Trophoblast cell (in vitro differentiated cells and primary cell): ENCODE data around the gene TBC1D16.

Experiments
- DNase-seq, 2 donors: peaks; one replicate each; pipeline ENCODE4 v3.0.0-alpha.2; 2016
- H2AFZ ChIP-seq: 2 replicates; pipeline ENCODE4 v1.6.1; 2013; ENCODE audit warnings: low read length, moderate library complexity, mild to moderate bottlenecking; ENCODE audit not compliant: insufficient read depth, poor library complexity
- H2AK5ac ChIP-seq: 2 replicates; pipeline ENCODE4 v1.6.1; 2013; ENCODE audit warnings: mild to moderate bottlenecking, low read length
- H2BK120ac ChIP-seq: 2 replicates; pipeline ENCODE4 v1.6.1; 2013; ENCODE audit warnings: low read length, mild to moderate bottlenecking, moderate library complexity; ENCODE audit not compliant: insufficient read depth, poor library complexity
- H2BK12ac ChIP-seq: 2 replicates; pipeline ENCODE4 v1.6.1; 2013; ENCODE audit warnings: mild to moderate bottlenecking, low read length, moderate library complexity
- H2BK5ac ChIP-seq: 2 replicates; pipeline ENCODE4 v1.6.1; 2013; ENCODE audit warnings: low read length, low read depth, moderate library complexity, mild to moderate bottlenecking; ENCODE audit not compliant: poor library complexity
- H3K14ac ChIP-seq: 2 replicates; pipeline ENCODE4 v1.6.1; 2013; ENCODE audit warnings: mild to moderate bottlenecking, low read length
- H3K18ac ChIP-seq: 2 replicates; pipeline ENCODE4 v1.6.1; 2013; ENCODE audit warnings: mild to moderate bottlenecking, low read length
- H3K23ac ChIP-seq: 2 replicates; pipeline ENCODE4 v1.6.1; 2013; ENCODE audit warnings: low read length
- H3K27ac ChIP-seq: 2 replicates; pipeline ENCODE4 v1.5.1; 2013; ENCODE audit warnings: low read depth, mild to moderate bottlenecking, inconsistent platforms, low read length, moderate library complexity
- H3K27me3 ChIP-seq: 2 replicates; pipeline ENCODE4 v1.6.1; 2013; ENCODE audit warnings: inconsistent platforms, mild to moderate bottlenecking, low read length, moderate library complexity; ENCODE audit not compliant: insufficient read depth
- H3K36me3 ChIP-seq, 2 experiments: 1 replicate in 1 of 2; 2 replicates in 1 of 2; pipeline ENCODE4 v1.6.1; 2013; ENCODE audit warnings: low read length in 2 of 2, mild to moderate bottlenecking in 2 of 2, moderate library complexity in 1 of 2; ENCODE audit not compliant: insufficient read depth in 2 of 2, control insufficient read depth in 1 of 2
- H3K4ac ChIP-seq: 2 replicates; pipeline ENCODE4 v1.6.1; 2013; ENCODE audit warnings: low read depth, mild to moderate bottlenecking, low read length, moderate library complexity
- H3K4me1 ChIP-seq, 2 experiments: 1 replicate in 1 of 2; 2 replicates in 1 of 2; pipeline ENCODE4 v1.6.1; 2013; ENCODE audit warnings: low read length in 2 of 2, mild to moderate bottlenecking in 2 of 2, moderate library complexity in 1 of 2; ENCODE audit not compliant: insufficient read depth in 2 of 2, control insufficient read depth in 1 of 2
- H3K4me2 ChIP-seq: 2 replicates; pipeline ENCODE4 v1.6.1; 2013; ENCODE audit warnings: inconsistent platforms, mild to moderate bottlenecking, low read length, moderate library complexity
- H3K4me3 ChIP-seq: 2 replicates; pipeline ENCODE4 v1.5.1; 2013; ENCODE audit warnings: mild to moderate bottlenecking, low read depth, low read length, inconsistent platforms
- H3K79me1 ChIP-seq: one replicate; pipeline ENCODE4 v1.6.1; 2013; ENCODE audit warnings: low read length
- H3K79me2 ChIP-seq: 2 replicates; pipeline ENCODE4 v1.6.1; 2013; ENCODE audit warnings: low read length, mild to moderate bottlenecking; ENCODE audit not compliant: control insufficient read depth, insufficient read depth, poor library complexity
- H3K9ac ChIP-seq: 2 replicates; pipeline ENCODE4 v1.6.1; 2013; ENCODE audit warnings: mild to moderate bottlenecking, low read length
- H3K9me3 ChIP-seq: 2 replicates; pipeline ENCODE4 v1.6.1; 2013; ENCODE audit warnings: low read depth, mild to moderate bottlenecking, control low read depth, inconsistent platforms, low read length; ENCODE audit not compliant: insufficient read depth
- H4K12ac ChIP-seq: 2 replicates; pipeline ENCODE4 v1.6.1; 2013; ENCODE audit warnings: low read depth, mild to moderate bottlenecking, low read length, moderate library complexity
- H4K8ac ChIP-seq: 2 replicates; pipeline ENCODE4 v1.6.1; 2013; ENCODE audit warnings: low read depth, mild to moderate bottlenecking, low read length, moderate library complexity
- H4K91ac ChIP-seq: one replicate; pipeline ENCODE4 v1.6.1; 2013; ENCODE audit warnings: low read depth, mild to moderate bottlenecking, low read length, moderate library complexity
- WGBS: extraction: QIAGEN DNeasy Blood & Tissue Kit; methylation state at CpG from one replicate; pipeline ENCODE4 v1.1.7; 2013; ENCODE audit warnings: missing lambda C conversion rate; ENCODE audit not compliant: insufficient read length, insufficient coverage; ENCODE audit errors: extremely low coverage; 5-methylcytosine and 5-hydroxymethylcytosine counted together

The TBC1D16 gene

GRCh38 chr17:79887451-79887991, 148.2 kb downstream of the TBC1D16 start:
- Histone ChIP-seq H3K9ac (no peak overlapping the region), H4K12ac (no peak overlapping the region), H4K8ac (no peak overlapping the region), H3K9me3 (peaks cover 2% of the 10 kb centered on the region), H3K4me2 (no peak overlapping the region), H3K4ac (no peak overlapping the region), H3K36me3 (no peaks in the 10 kb centered on the region), H3K14ac (no peak overlapping the region), H2BK5ac (no peak overlapping the region), H2AFZ (no peak overlapping the region), H3K18ac (no peak overlapping the region), H3K79me1 (no peaks in the 10 kb centered on the region), H3K23ac (no peak overlapping the region), H3K4me1 (no peaks in the 10 kb centered on the region), H3K79me2 (no peaks in the 10 kb centered on the region), H4K91ac (no peak overlapping the region), H3K4me3 (no peak overlapping the region), H3K27me3 (no peaks in the 10 kb centered on the region), H3K27ac (no peak overlapping the region), H2AK5ac (no peak overlapping the region), H2BK12ac (no peak overlapping the region), H2BK120ac (no peak overlapping the region)
- no CpG with 5 or more reads among the region's 14 CpGs for WGBS
- no peak for DNase-seq

GRCh38 chr17:79883202-79883601, 152.5 kb downstream of the TBC1D16 start:
- Histone ChIP-seq H3K4me1 (no peaks in the 10 kb centered on the region), H3K4ac (no peak overlapping the region), H2AFZ (no peak overlapping the region), H3K27ac (no peak overlapping the region), H3K79me1 (no peaks in the 10 kb centered on the region), H2BK120ac (no peak overlapping the region), H4K12ac (no peak overlapping the region), H3K4me2 (no peak overlapping the region), H3K23ac (no peak overlapping the region), H4K8ac (no peak overlapping the region), H2BK5ac (no peak overlapping the region), H3K18ac (no peak overlapping the region), H3K14ac (no peak overlapping the region), H3K27me3 (no peaks in the 10 kb centered on the region), H2BK12ac (no peak overlapping the region), H2AK5ac (no peak overlapping the region), H3K9me3 (no peaks in the 10 kb centered on the region), H3K9ac (no peak overlapping the region), H4K91ac (no peak overlapping the region), H3K36me3 (no peaks in the 10 kb centered on the region), H3K4me3 (no peak overlapping the region), H3K79me2 (no peaks in the 10 kb centered on the region)
- no CpG with 5 or more reads among the region's 7 CpGs for WGBS
- no peak for DNase-seq
